Dedifferentiated amniotic fluid mesenchymal stem cell (primary cell): ENCODE results near the gene HOXC4.
"Not testable (repeated sequence)": the region's sequence is repeated elsewhere in the genome, so short reads cannot be mapped to it uniquely, and the experiment has no call there.

Source experiments
- DNase-seq: peaks from one replicate; pipeline ENCODE4 v3.0.0-alpha.2; 2016; ENCODE audit errors: extremely low spot score

Gene HOXC4

DNA sequence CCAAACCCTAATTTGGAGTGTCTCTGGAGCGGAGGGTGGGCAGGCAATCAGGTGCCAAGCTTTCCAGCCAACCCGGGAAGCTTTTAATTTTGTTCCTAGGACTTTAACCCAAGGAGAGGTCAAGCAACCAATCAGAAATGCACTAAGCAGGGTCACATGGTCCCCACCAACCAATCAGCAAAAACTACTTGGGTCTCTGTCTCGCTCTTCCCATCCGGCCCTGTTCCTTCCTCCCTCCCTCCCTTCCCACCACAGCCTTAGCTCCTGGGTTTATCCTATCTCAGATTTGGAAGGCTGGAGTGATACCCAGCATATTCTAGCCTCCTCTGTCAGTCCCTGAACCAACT, 13.5 kb upstream of the HOXC4 start:
- no peak for DNase-seq

GRCh38 chr12:54040648-54041047, 13.0 kb upstream of the HOXC4 start:
- DNase-seq, result no peak

- DNase-seq, result no peak
Observed at GRCh38 chr12:54041097-54041690, 12.4 kb upstream of the HOXC4 start.

DNA sequence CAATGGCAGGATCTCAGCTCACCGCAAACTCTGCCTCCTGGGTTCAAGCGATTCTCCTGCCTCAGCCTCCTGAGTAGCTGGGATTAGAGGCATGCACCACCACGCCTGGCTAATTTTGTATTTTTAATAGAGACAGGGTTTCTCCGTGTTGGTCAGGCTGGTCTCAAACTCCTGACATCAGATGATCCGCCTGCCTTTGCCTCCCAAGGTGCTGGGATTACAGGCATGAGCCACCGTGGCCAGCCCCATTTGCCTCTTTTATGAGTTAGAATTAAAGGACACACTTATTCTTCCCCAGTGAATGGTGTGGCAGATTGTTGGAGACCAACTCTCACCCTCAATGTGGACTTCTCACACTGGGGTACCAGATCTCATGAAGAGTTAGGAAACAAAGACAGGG, 11.6 kb upstream of the HOXC4 start:
- DNase-seq, result not testable (repeated sequence)

DNA sequence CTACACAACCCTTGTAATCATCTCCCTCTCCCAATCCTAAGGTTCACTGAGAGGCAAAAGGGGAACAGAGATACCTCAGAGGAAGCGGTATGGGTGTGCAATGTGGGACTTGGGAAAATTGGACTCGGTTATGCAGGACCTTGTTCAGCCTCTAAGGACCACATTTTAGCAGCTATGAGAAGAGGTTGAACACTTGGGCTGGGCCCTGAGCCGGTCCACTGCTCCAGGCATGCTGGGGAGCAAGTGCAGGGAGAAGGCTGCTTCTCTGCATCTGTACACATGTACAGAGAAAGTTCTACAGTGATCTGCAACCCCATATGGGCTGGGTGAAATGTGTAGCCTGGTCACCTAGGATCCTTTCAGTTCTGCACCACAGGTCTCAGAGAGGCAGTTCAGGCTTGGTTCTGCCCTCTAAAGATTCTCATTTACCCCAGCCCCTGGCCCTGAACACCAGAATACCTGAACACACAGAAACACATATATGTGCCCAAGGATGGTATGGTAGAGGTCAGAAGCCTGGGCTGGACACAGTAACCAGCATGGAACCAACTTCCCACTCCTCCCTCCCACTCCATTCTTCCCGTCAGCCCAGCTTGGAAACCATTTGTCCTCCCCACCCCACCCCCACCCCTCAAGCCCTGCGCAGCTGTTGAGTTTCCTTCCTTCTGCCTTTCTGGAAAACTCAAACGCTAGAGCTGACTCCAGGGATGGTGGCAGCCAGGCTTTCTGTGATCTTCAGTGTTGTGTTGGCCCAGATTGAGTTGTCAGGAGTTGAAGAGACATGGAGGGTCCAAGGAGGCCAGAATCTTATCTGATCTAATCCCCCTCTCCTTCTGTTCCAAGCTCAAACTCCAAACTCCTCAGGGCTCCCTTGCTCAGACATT, 10.4 kb upstream of the HOXC4 start:
- no peak for DNase-seq

DNA sequence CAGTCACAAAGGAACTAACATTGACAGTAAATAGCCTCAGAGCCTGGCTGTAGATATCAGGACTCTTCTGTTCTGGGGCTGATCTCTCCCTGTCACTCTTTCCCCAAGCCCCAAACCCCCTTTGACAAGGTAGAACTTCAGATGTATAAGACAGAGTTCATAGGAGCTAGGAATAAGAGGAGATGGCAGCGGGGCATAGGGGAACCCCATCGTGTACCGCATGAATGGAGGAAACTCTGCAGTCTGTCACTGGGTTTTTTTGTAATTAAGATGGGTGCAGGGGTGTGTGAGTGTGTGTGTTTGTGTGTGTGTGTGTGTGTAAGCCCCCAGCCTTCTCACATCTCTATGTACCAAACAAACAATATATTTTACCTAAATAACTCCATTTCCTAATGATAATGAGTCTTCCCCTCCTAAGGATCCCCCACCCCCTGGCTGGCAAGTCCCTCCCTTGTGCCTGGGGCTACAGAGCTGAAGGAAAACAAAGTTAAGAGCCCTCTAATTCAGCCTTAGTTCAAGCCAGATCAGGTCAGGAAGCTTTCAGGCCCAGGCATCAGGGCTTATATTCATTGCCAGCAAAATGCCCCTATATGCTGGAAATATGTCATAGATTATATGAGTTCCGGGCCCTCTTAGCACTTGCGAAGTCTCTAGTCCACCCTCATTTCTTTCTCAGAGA, 9.1 kb upstream of the HOXC4 start:
- DNase-seq, result no peak

- DNase-seq, result no peak
Observed at GRCh38 chr12:54045401-54045800, 8.2 kb upstream of the HOXC4 start.

DNA sequence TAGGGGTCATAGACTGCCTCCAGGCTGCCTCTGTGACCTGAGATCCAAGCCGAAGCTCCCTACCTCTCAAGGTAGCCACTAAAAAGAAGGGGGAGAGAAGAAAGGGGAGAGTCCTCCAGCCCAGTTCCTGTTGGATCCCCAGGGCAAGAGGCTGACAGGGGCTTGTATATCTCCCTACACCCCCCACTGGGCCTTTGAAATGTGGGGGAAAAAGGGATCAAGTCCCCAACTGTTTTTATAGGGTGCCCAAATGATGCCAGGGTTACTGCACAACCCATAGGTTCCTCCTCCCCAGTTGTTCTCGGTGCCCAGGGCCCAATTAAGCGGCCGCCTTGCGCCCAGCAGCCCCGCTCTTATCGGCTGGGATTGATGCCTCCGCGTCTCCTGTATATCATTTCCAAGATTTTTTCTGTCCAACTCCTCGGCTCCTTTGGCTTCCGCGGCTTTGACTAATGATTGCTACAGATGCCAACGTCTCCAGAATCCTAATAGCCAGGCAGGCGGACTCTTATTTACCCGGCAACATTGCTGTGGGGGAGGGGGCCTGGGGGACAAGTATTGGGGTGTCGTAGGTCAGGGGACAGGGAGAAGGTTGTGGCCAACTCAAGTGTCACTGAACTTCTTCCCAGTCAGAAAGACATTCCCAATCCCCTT, 7.6 kb upstream of the HOXC4 start:
- no peak for DNase-seq

DNA sequence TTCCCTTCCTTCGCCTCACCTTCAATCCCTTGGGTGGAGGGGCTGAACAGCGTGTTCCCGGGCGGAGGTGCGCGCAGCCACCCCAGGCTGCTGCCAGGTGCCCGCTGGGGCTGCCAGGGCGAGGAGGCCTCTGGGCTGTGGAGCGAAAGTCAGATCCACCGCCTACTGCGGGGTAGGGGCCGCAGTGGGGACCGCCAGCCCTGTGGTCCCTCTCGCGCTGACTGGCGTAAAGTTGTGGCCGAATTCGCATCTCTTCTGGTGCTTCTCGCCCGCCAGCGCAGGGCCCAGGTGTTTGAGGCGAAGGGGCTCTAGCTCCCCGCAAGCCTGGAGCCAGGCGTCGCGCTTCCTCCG, 6.9 kb upstream of the HOXC4 start:
- no peak for DNase-seq

- no peak for DNase-seq
Observed at GRCh38 chr12:54047160-54047963, 6.3 kb upstream of the HOXC4 start.

- DNase-seq, result no peak
Observed at GRCh38 chr12:54047964-54048303, 5.7 kb upstream of the HOXC4 start.

DNA sequence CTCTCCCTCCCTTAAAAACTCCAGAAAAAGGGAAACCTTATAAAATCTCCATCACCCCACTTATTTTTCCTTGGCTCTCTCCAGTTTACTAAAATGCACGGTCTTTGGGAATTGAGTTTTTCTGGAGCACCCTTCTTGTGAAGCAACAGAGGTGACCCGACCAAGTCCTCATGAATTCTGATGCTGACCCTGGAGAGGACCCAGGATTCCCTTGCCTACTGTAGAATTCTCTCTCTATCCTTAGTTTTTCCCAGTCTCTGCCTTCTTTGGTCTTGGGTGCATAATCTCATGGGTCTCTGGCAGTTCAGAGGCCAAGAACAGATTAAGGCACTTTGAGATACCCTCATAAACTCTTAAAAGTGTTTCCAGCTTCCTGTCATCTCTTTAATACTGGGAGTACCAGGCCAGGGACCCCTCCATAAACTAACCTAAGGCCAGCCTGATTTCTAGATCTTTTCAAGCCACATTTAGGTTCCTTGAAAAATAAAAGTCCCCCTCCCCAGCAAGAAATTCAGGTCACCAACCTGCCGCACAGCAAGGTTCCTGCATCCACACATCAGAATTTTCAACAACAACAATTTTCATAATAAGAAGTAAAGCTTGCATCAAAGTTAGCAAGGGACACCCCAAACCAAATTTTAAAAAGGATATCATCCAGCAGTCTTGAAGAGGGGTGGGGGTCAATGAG, 5.1 kb upstream of the HOXC4 start:
- DNase-seq, result no peak

GRCh38 chr12:54049108-54049507, 4.5 kb upstream of the HOXC4 start:
- DNase-seq, result no peak

DNA sequence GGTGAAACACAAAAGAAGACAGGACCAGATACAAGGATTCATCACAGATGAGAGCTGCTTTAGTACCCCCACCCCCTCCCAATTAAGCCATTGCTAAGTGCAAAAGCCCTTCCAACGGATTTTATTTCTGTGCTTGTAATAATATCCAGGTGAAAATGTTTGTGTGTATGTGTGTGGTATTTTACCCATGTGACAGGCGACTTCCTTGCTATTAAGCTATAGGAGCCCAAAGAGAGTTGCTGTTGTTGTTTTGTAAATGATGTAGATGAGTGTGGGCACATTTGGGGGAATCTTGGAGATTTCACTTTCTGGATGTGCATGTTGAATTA, 3.2 kb upstream of the HOXC4 start:
- DNase-seq, result no peak

GRCh38 chr12:54051026-54051842, 2.4 kb upstream of the HOXC4 start:
- no peak for DNase-seq

DNA sequence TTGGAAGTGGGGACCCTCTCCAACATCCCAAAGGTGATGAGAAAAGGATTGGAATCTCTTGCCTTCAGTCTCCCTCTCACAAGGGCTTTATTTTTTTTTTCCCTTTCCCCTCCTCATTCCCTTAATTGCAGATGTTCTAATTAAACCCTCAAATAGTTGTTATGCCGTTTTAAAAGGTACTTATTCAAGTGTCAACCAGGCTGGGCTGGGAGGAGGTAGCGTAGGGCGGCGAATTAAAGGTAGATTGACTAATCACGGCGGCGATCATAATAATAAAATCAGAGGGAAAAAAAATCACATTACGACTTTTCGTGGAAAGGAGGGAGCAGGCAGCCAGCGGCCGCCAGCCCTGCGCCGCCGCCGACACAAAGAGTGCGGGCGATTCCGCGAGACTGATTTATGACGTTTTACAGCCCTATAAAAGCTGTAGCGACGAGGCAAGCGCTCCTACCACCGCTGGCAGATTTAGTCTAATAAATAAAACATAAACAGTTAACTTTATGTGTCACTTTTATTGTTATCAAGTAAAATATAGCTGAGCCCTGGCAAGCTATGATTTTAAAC, 1.7 kb upstream of the HOXC4 start:
- DNase-seq, result no peak

- no peak for DNase-seq
Observed at GRCh38 chr12:54052438-54053002, 1.1 kb upstream of the HOXC4 start.

DNA sequence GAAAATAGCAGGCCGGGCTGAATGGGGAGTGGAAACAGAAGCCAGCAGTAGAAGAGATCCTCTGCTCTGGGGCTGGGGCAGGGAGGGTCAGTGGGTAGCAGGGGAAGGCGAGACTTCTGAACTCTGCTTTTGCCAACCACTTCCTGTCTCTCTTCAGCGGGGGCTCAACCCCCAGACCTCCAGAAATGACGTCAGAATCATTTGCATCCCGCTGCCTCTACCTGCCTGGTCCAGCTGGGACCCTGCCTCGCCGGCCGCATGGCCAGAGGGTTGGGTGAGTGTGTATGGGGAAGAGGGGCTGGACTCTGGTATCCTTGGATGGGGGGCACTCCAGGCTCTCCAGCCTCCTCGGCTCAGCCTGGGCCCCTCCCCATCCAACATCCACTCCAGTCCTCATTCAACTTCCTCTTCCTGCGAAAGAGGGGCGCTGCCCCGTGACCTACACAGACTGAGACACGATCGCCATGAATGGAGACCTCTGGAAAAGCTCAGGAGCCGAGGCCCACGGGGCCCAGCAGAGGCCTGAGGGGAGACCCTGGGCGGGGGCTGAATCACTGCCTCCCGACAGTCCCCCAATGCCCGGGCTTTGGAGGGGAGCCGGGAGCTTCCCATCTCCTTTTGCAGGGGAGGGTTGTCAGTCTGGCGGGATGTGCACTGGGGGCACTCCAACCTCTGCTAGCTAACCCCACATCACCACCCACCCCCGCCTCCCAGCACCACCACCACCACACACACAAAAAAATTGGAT, 458 bp upstream of the HOXC4 start:
- no peak for DNase-seq

DNA sequence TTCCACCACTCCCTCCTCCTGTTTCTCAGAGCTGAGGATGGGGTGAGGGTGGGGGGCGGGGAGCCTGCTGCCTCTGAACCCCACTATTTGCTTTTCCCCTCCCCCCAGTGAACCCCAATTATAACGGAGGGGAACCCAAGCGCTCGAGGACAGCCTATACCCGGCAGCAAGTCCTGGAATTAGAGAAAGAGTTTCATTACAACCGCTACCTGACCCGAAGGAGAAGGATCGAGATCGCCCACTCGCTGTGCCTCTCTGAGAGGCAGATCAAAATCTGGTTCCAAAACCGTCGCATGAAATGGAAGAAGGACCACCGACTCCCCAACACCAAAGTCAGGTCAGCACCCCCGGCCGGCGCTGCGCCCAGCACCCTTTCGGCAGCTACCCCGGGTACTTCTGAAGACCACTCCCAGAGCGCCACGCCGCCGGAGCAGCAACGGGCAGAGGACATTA, 1.1 kb downstream of the HOXC4 start:
- DNase-seq, result no peak
